ENCODE data around the gene RHCG. TPM values are rescaled to one million over a fixed set of nuclear protein-coding genes. Genes with fewer than 3 reads are reported as not detected.
A peak's percentile ranks its signal among the peaks of the same experiment; 100 is the strongest.

RHCG gene
- not detected for total RNA-seq (2021; fragmentation: NEBNext Ultra II Directional; extraction: Animal tissue kit (Norgen Biotek cat#: 25700))
- long read RNA-seq = 0 reads

DNA sequence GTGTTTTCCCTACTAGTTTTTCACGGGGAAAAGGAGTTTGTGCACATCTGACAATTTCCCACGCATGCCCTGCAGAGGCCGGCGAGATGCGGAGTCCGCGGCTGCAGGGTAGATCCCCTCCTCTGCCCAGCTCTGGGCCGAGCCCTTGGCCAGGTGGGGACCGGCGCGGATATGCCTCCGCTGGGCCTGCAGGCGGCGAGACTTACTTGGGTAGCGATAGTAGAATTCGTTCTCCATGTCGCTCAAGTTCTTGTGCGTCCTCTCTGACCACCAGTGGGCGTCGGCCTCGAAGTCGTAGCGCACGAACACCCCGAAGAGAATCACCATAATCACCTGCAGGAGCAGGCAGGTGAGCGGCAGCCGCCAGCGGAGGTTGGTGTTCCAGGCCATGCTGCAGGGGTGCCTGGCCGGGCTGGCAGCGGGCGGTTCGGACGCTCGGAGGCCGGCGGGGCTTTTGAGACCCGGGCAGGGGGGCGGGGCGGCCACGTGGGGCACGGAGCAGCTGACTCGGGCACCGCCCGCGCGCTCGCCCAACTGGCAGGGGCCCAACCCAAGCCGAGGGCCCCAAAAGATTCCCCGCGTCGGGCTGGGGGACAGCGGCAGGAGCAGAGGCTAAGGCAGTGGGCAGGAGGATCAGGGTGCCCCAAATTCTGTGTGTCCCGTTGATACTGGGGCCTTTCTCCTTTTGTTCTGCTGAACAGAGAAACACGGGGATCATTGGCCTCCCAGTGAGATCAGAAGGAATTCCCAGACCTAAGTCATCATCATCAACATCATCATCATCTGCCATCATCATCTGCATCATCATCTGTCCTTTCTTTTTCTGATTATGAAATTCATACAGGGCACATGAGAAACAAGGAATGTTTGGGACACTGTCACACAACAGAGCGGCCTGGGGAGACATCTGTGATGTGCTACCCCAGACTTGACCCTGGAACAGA lies at the start of gene RHCG:
RHCG (minus strand) TSS at position 429 of the 944 bp plus-strand sequence; CDS start at position 390, 39 bp downstream.
- no peaks in the 10 kb centered on the region for H3K9me3 Mint-ChIP-seq
- no peak within 1 kb of the TSS for H3K27ac Mint-ChIP-seq
- H3K36me3 Mint-ChIP-seq (ENCODE audit: low read depth) = no peaks in the 10 kb centered on the region
- peaks cover 41% of the 10 kb centered on the region for H3K27me3 Mint-ChIP-seq (ENCODE audit: insufficient read depth)
- H3K4me1 Mint-ChIP-seq (ENCODE audit: low read depth) = peaks cover 17% of the 10 kb centered on the region
- H3K4me3 Mint-ChIP-seq = no peak within 1 kb of the TSS
- TF ChIP-seq, protein P1, sequence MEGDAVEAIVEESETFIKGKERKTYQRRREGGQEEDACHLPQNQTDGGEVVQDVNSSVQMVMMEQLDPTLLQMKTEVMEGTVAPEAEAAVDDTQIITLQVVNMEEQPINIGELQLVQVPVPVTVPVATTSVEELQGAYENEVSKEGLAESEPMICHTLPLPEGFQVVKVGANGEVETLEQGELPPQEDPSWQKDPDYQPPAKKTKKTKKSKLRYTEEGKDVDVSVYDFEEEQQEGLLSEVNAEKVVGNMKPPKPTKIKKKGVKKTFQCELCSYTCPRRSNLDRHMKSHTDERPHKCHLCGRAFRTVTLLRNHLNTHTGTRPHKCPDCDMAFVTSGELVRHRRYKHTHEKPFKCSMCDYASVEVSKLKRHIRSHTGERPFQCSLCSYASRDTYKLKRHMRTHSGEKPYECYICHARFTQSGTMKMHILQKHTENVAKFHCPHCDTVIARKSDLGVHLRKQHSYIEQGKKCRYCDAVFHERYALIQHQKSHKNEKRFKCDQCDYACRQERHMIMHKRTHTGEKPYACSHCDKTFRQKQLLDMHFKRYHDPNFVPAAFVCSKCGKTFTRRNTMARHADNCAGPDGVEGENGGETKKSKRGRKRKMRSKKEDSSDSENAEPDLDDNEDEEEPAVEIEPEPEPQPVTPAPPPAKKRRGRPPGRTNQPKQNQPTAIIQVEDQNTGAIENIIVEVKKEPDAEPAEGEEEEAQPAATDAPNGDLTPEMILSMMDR (IDR thresholded peaks at IDR 0.05) = peak; percentile 50
- no peak for DNase-seq

DNA sequence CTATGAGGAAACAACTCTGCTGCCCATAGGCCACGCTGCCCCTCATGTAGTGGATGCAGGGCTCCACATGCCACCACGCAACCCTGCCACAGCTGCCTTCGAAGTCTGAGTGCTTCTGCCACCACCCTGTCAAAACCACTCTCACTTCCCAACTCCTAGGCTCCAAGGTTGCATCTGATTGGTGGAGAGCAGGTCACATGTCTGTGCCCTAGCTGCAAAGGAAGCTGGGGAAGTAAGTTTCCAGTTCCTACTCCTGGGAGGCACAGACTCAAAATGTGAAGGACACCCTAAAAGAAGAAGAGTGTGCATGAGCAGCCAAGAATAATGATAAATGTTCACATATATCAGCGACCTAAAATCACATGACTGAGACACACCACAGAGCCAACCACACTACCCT lies 47.0 kb upstream of the RHCG start:
- no peak overlapping the region for H3K27ac Mint-ChIP-seq
- H3K36me3 Mint-ChIP-seq (ENCODE audit: low read depth) = no peaks in the 10 kb centered on the region
- peaks cover 27% of the 10 kb centered on the region for H3K27me3 Mint-ChIP-seq (ENCODE audit: insufficient read depth)
- no peaks in the 10 kb centered on the region for H3K9me3 Mint-ChIP-seq
- H3K4me1 Mint-ChIP-seq (ENCODE audit: low read depth) = no peaks in the 10 kb centered on the region
- TF ChIP-seq, protein P1 (IDR thresholded peaks at IDR 0.05) = no peak
- DNase-seq = no peak
- no peak overlapping the region for H3K4me3 Mint-ChIP-seq

DNA sequence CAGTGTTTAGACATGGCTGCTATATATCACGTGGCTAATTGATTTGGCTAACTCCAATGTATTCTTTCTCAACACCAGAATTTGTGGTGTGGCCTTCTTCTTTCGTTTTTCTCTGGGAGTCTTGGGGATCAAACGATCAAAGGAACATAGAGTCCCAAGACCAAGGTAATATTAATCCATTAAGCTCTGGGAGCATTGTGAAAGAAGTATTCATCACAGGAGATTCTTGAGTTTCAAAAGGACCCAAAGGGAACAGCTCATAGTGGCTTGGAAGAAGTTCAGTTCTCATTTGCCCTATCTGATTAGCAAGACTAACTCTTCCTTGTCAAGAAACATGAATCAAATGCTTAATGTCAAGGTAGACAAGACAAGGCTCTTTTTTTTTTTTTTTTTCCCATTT lies 46.0 kb upstream of the RHCG start:
- no peak for DNase-seq
- TF ChIP-seq, protein P1 (IDR thresholded peaks at IDR 0.05) = no peak
- no peak overlapping the region for H3K27ac Mint-ChIP-seq
- no peak overlapping the region for H3K4me3 Mint-ChIP-seq
- H3K36me3 Mint-ChIP-seq (ENCODE audit: low read depth) = peaks cover 8% of the 10 kb centered on the region; the same call in 1 of the 2 replicates
- H3K4me1 Mint-ChIP-seq (ENCODE audit: low read depth) = no peaks in the 10 kb centered on the region
- peaks cover 26% of the 10 kb centered on the region for H3K27me3 Mint-ChIP-seq (ENCODE audit: insufficient read depth)
- peaks cover 8% of the 10 kb centered on the region for H3K9me3 Mint-ChIP-seq

DNA sequence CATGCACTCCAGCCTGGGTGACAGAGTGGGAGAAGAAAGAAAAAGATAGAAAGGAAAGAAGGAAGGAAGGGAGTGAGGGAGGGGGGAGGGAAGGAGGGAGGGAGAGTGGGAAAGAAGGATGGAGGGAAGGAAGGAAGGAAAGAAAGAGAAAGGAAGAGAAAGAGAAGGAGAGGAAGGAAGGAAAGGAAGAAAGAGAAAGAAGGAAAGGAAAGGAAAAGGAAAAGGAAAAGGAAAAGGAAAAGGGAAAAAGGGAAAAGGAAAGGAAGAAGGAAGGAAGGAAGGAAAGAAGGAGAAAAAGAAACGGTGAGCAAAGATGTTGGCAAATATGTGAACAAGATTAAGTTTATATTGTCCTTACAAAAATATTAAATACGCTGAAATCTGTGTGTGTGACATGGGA lies 42.6 kb upstream of the RHCG start:
- no peak overlapping the region for H3K27ac Mint-ChIP-seq
- peaks cover 8% of the 10 kb centered on the region; the same call in 1 of the 2 replicates for H3K36me3 Mint-ChIP-seq (ENCODE audit: low read depth)
- H3K9me3 Mint-ChIP-seq = peaks cover 8% of the 10 kb centered on the region
- peaks cover 18% of the 10 kb centered on the region for H3K27me3 Mint-ChIP-seq (ENCODE audit: insufficient read depth)
- TF ChIP-seq, protein P1 (IDR thresholded peaks at IDR 0.05) = no peak
- H3K4me3 Mint-ChIP-seq = no peak overlapping the region
- H3K4me1 Mint-ChIP-seq (ENCODE audit: low read depth) = peaks cover 1% of the 10 kb centered on the region; the same call in 1 of the 2 replicates
- DNase-seq = no peak

DNA sequence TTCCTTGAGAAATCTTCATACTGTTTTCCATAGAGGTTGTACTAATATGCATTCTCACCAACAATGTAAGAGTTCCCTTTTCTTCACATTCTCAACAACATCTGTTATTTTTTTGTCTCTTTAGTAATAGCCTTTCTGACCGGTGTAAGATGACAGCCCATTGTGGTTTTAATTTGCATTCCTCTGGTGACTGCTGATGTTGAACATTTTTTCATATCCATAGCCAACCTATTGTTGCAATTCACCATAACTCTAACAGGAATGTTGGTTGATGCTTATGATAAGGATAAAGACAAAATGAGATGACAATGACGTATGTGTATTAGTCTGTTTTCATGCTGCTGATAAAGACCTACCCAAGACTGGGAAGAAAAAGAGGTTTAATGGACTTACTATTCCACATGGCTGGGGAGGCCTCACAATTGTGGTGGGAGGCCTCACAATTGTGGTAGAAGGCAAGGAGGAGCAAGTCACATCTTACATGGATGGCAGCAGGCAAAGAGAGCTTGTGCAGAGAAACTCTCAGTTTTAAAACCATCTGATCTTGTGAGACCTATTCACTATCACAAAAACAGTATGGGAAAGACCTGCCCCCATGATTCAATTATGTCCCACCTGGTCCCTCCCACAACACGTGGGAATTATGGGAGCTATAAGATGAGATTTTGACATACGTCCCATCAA lies 37.6 kb upstream of the RHCG start:
- peak; percentile 46 for DNase-seq
- TF ChIP-seq, protein P1 (IDR thresholded peaks at IDR 0.05) = no peak
- Mint-ChIP-seq H3K27ac (no peak overlapping the region; the same call in 1 of the 2 replicates), H3K27me3 (ENCODE audit: insufficient read depth) (peaks cover 18% of the 10 kb centered on the region), H3K4me3 (no peak overlapping the region), H3K4me1 (ENCODE audit: low read depth) (peaks cover 6% of the 10 kb centered on the region; the same call in 1 of the 2 replicates), H3K9me3 (peaks cover 8% of the 10 kb centered on the region), H3K36me3 (ENCODE audit: low read depth) (peaks cover 8% of the 10 kb centered on the region; the same call in 1 of the 2 replicates)
